C4-2B (cell line): Measurements from ENCODE around the gene IFITM1.
"Not testable (repeated sequence)": the region's sequence is repeated elsewhere in the genome, so short reads cannot be mapped to it uniquely, and the experiment has no call there.

Experiments
- H3K27ac ChIP-seq: fragments of 450-650 bp; 2 replicates; pipeline ENCODE4 v1.5.1; 2017
- CTCF ChIP-seq: fragments of 450-650 bp; conservative IDR thresholded peaks from 2 replicates; pipeline ENCODE4 v1.5.1; 2017; ENCODE audit warnings: mild to moderate bottlenecking
- ZFX ChIP-seq: fragments of 450-650 bp; IDR thresholded peaks from 2 replicates; pipeline ENCODE4 v1.6.1; 2017

The IFITM1 gene

GRCh38 chr11:329886-330253, 16.0 kb downstream of the IFITM1 start:
- no peak overlapping the region for H3K27ac ChIP-seq
- no peak for TF ChIP-seq CTCF
- no peak for TF ChIP-seq ZFX

GRCh38 chr11:330307-330693, 16.5 kb downstream of the IFITM1 start:
- no peak overlapping the region for H3K27ac ChIP-seq

GRCh38 chr11:330694-331357, 17.0 kb downstream of the IFITM1 start:
- no peak overlapping the region for H3K27ac ChIP-seq
- TF ChIP-seq CTCF: no peak
- TF ChIP-seq ZFX: no peak

More at GRCh38 chr11:330307-330693, 16.5 kb downstream of the IFITM1 start:
- TF ChIP-seq CTCF (no peak), ZFX (no peak)

- no peak overlapping the region for H3K27ac ChIP-seq
- TF ChIP-seq ZFX (no peak), CTCF (no peak)
These were observed 17.7 kb downstream of the IFITM1 start for GRCh38 chr11:331358-332060.

- TF ChIP-seq CTCF (no peak), ZFX (no peak)
- H3K27ac ChIP-seq: no peak overlapping the region
These were observed 19.0 kb downstream of the IFITM1 start for GRCh38 chr11:332651-333480.

- not testable (repeated sequence) for H3K27ac ChIP-seq
These were observed 19.9 kb downstream of the IFITM1 start for GRCh38 chr11:333616-334263.

- H3K27ac ChIP-seq: no peak overlapping the region
- TF ChIP-seq CTCF: no peak
- no peak for TF ChIP-seq ZFX
These were observed 20.6 kb downstream of the IFITM1 start for GRCh38 chr11:334264-334994.
